Measurements from ENCODE around the gene PLEKHA8.

DNA sequence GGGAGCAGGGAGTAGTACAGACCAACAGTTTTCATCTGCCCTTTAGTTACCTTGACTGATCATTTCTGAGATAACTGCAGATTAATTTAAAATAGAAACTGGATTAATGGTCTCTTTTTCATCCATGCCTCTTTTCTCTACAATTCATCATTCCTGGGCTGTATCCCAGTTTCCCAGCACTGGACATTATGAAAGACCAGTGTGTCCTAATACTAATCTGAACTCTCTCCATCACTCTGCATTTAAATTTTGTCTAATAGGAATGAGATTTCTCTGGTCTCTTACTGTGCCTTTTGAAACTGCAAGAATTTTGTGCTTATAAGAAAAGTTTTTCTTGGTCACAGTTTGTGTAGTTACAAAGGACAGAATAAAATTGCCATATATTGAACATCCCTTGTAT is 12.7 kb downstream of the PLEKHA8 start:
- TF ChIP-seq, protein P1, sequence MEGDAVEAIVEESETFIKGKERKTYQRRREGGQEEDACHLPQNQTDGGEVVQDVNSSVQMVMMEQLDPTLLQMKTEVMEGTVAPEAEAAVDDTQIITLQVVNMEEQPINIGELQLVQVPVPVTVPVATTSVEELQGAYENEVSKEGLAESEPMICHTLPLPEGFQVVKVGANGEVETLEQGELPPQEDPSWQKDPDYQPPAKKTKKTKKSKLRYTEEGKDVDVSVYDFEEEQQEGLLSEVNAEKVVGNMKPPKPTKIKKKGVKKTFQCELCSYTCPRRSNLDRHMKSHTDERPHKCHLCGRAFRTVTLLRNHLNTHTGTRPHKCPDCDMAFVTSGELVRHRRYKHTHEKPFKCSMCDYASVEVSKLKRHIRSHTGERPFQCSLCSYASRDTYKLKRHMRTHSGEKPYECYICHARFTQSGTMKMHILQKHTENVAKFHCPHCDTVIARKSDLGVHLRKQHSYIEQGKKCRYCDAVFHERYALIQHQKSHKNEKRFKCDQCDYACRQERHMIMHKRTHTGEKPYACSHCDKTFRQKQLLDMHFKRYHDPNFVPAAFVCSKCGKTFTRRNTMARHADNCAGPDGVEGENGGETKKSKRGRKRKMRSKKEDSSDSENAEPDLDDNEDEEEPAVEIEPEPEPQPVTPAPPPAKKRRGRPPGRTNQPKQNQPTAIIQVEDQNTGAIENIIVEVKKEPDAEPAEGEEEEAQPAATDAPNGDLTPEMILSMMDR (conservative IDR thresholded peaks at IDR 0.05; ENCODE audit: low read length), result no peak
- no peak for TF ChIP-seq EZH2phosphoT487 (IDR thresholded peaks at IDR 0.05; ENCODE audit: borderline replicate concordance, low read depth, low read length)
